Measurements from ENCODE around the gene RPL12.

DNA sequence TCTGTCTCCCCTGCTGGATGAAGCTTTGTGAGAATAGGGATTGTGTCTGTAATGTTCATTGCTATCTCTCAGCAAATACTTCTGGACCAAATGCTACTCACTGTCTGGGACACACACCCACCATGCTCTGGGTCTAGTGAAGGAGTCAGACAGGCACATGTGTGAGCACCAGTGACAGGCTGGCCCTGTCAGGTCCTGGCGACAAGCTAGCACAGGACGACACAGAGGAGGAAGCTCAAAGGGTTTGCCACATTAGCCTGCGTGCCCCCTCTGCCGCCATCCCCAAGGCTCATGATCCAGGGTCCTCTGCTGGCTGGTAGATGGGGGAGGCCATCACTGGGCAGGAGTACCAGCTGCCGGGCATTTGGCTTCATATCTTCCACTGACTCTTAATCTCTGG lies 23.4 kb upstream of the RPL12 start:
- TF ChIP-seq, protein P1, sequence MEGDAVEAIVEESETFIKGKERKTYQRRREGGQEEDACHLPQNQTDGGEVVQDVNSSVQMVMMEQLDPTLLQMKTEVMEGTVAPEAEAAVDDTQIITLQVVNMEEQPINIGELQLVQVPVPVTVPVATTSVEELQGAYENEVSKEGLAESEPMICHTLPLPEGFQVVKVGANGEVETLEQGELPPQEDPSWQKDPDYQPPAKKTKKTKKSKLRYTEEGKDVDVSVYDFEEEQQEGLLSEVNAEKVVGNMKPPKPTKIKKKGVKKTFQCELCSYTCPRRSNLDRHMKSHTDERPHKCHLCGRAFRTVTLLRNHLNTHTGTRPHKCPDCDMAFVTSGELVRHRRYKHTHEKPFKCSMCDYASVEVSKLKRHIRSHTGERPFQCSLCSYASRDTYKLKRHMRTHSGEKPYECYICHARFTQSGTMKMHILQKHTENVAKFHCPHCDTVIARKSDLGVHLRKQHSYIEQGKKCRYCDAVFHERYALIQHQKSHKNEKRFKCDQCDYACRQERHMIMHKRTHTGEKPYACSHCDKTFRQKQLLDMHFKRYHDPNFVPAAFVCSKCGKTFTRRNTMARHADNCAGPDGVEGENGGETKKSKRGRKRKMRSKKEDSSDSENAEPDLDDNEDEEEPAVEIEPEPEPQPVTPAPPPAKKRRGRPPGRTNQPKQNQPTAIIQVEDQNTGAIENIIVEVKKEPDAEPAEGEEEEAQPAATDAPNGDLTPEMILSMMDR (conservative IDR thresholded peaks at IDR 0.05 in 1 of 2, IDR thresholded peaks at IDR 0.05 in 1 of 2; ENCODE audit: low read depth in 1 of 2, low read length in 2 of 2): no peak
- TF ChIP-seq EZH2 (IDR thresholded peaks at IDR 0.05; ENCODE audit: low read length, missing control alignments): no peak
